Astrocyte (in vitro differentiated cells and primary cell): Measurements from ENCODE around the gene NXPH1. TPM values are rescaled to one million over a fixed set of nuclear protein-coding genes. Genes with fewer than 3 reads are reported as not detected.

Experiments used
- DNase-seq: peaks from one replicate; pipeline ENCODE4 v3.0.0-alpha.2; 2010; ENCODE audit warnings: low read depth
- FAIRE-seq: peaks from 2 replicates; lab custom pipeline; 2011; peaks lifted over from hg19 to GRCh38; lab: Jason Lieb, UNC
- H2AFZ ChIP-seq: 2 replicates; pipeline ENCODE4 v1.6.0; 2012; ENCODE audit warnings: low read depth, low read length, inconsistent platforms
- H3K27ac ChIP-seq: 2 replicates; pipeline ENCODE4 v1.5.1; 2011; ENCODE audit warnings: low read depth, low read length, inconsistent platforms
- H3K27me3 ChIP-seq: 2 replicates; pipeline ENCODE4 v1.6.0; 2011; ENCODE audit warnings: low read length, inconsistent platforms; ENCODE audit not compliant: insufficient read depth
- H3K36me3 ChIP-seq: 2 replicates; pipeline ENCODE4 v1.5.1; 2011; ENCODE audit warnings: low read length, inconsistent platforms; ENCODE audit not compliant: insufficient read depth
- H3K4me1 ChIP-seq: 2 replicates; pipeline ENCODE4 v1.5.1; 2011; ENCODE audit warnings: low read length, inconsistent platforms; ENCODE audit not compliant: insufficient read depth
- H3K4me2 ChIP-seq: 2 replicates; pipeline ENCODE4 v1.6.0; 2012; ENCODE audit warnings: low read length, inconsistent platforms
- H3K4me3 ChIP-seq: 2 replicates; pipeline ENCODE4 v1.5.1; 2011; ENCODE audit warnings: low read depth, mild to moderate bottlenecking, low read length, inconsistent platforms; ENCODE audit not compliant: insufficient read depth
- H3K79me2 ChIP-seq: 2 replicates; pipeline ENCODE4 v1.6.0; 2012; ENCODE audit warnings: mild to moderate bottlenecking, low read length, inconsistent platforms; ENCODE audit not compliant: insufficient read depth
- H3K9ac ChIP-seq: 2 replicates; pipeline ENCODE4 v1.6.0; 2012; ENCODE audit warnings: mild to moderate bottlenecking, low read length, inconsistent platforms
- H3K9me3 ChIP-seq: 2 replicates; pipeline ENCODE4 v1.5.1; 2012; ENCODE audit warnings: low read depth, mild to moderate bottlenecking, low read length, inconsistent platforms; ENCODE audit not compliant: insufficient read depth
- H4K20me1 ChIP-seq: 2 replicates; pipeline ENCODE4 v1.6.0; 2012; ENCODE audit warnings: low read length, inconsistent platforms; ENCODE audit not compliant: insufficient read depth
- H3K27ac Mint-ChIP-seq: one replicate; pipeline ENCODE4 v1.8.0; 2021; ENCODE audit warnings: mild to moderate bottlenecking, mixed read lengths; ENCODE audit not compliant: unreplicated experiment
- H3K27me3 Mint-ChIP-seq: one replicate; pipeline ENCODE4 v1.8.0; 2021; ENCODE audit warnings: low read depth, mixed read lengths; ENCODE audit not compliant: unreplicated experiment
- H3K36me3 Mint-ChIP-seq: one replicate; pipeline ENCODE4 v1.8.0; 2021; ENCODE audit warnings: low read depth, mixed read lengths; ENCODE audit not compliant: unreplicated experiment
- H3K4me1 Mint-ChIP-seq: one replicate; pipeline ENCODE4 v1.8.0; 2021; ENCODE audit warnings: low read depth, mixed read lengths; ENCODE audit not compliant: unreplicated experiment
- H3K4me3 Mint-ChIP-seq: one replicate; pipeline ENCODE4 v1.8.0; 2021; ENCODE audit warnings: mild to moderate bottlenecking, moderate library complexity, mixed read lengths; ENCODE audit not compliant: unreplicated experiment
- H3K9me3 Mint-ChIP-seq: one replicate; pipeline ENCODE4 v1.8.0; 2021; ENCODE audit warnings: mild to moderate bottlenecking, mixed read lengths; ENCODE audit not compliant: unreplicated experiment
- EZH2 ChIP-seq: IDR thresholded peaks from 2 replicates; pipeline ENCODE4 v1.6.1; 2012; ENCODE audit warnings: mild to moderate bottlenecking, low read length, inconsistent platforms; ENCODE audit not compliant: insufficient read depth
- total RNA-seq: library from RNA; stranded (reverse); gene quantifications from 2 replicates; pipeline ENCODE4 v1.2.1, GENCODE V29; 2021
- TF ChIP-seq, protein P1 (sequence below): IDR thresholded peaks from 2 replicates; pipeline ENCODE4 v1.5.1; 2011; ENCODE audit warnings: low read depth, mild to moderate bottlenecking, inconsistent platforms, low read length, moderate library complexity; ENCODE audit not compliant: insufficient read depth

The NXPH1 gene
- total RNA-seq, 1 donor from 2014 or later: 0.16 TPM

DNA sequence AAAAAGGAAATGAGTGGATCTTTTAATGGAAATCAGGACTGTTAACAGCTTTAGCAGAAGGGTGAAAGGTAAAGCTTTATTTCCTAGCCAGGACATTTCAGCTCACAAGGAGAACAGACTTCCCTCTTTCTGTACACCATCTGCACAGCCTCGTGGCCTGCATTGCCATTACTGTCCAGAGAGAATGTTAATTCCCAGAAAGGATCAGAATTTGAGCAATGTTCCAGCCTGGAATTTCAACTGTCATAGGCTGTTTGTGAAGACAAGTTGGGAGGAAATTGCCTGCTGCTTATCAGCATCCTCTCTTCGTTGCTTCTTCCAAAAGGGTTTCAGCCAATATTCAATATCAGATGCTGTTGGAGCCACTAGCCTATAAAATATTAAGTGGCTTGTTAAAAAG lies 22.0 kb downstream of the NXPH1 start:
- no peaks in the 10 kb centered on the region for H3K9me3 Mint-ChIP-seq
- H3K27ac ChIP-seq: no peak overlapping the region
- TF ChIP-seq, protein P1, sequence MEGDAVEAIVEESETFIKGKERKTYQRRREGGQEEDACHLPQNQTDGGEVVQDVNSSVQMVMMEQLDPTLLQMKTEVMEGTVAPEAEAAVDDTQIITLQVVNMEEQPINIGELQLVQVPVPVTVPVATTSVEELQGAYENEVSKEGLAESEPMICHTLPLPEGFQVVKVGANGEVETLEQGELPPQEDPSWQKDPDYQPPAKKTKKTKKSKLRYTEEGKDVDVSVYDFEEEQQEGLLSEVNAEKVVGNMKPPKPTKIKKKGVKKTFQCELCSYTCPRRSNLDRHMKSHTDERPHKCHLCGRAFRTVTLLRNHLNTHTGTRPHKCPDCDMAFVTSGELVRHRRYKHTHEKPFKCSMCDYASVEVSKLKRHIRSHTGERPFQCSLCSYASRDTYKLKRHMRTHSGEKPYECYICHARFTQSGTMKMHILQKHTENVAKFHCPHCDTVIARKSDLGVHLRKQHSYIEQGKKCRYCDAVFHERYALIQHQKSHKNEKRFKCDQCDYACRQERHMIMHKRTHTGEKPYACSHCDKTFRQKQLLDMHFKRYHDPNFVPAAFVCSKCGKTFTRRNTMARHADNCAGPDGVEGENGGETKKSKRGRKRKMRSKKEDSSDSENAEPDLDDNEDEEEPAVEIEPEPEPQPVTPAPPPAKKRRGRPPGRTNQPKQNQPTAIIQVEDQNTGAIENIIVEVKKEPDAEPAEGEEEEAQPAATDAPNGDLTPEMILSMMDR: no peak
- TF ChIP-seq EZH2: no peak
- H3K36me3 ChIP-seq: no peaks in the 10 kb centered on the region
- no peaks in the 10 kb centered on the region for H3K79me2 ChIP-seq
- no peak overlapping the region for H3K9ac ChIP-seq
- peaks cover 2% of the 10 kb centered on the region for H3K27me3 Mint-ChIP-seq
- no peaks in the 10 kb centered on the region for H4K20me1 ChIP-seq
- no peak for DNase-seq
- no peaks in the 10 kb centered on the region for H3K9me3 ChIP-seq
- H3K4me3 ChIP-seq: no peak overlapping the region
- H3K4me2 ChIP-seq: no peak overlapping the region
- H3K4me1 Mint-ChIP-seq: no peaks in the 10 kb centered on the region
- no peaks in the 10 kb centered on the region for H3K4me1 ChIP-seq
- no peak overlapping the region for H2AFZ ChIP-seq
- no peak overlapping the region for H3K4me3 Mint-ChIP-seq
- H3K36me3 Mint-ChIP-seq: no peaks in the 10 kb centered on the region
- H3K27ac Mint-ChIP-seq: no peak overlapping the region
- H3K27me3 ChIP-seq: no peaks in the 10 kb centered on the region
- no peak for FAIRE-seq

DNA sequence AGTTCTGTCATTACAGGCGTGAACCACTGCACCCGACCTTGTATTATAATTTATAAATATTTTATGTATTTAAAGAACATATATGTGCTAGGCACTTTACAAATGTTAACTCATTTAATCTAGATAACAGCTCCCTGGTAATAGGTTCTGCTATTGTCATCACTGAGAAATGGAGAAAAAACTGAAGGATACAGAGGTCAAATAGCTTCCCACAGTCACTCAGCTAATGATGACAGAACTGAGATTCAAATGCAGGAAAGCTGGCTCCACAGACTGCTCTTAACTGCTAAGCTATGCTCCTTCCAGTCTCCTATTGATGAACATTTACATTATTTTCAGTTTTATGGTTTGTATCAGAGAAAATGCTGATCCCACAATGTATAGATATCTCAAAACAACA lies 28.9 kb downstream of the NXPH1 start:
- Mint-ChIP-seq H3K36me3 (no peaks in the 10 kb centered on the region), H3K27ac (no peak overlapping the region), H3K27me3 (no peaks in the 10 kb centered on the region), H3K4me1 (no peaks in the 10 kb centered on the region), H3K4me3 (no peak overlapping the region), H3K9me3 (no peaks in the 10 kb centered on the region)
- no peak overlapping the region for H2AFZ ChIP-seq
- H3K36me3 ChIP-seq: no peaks in the 10 kb centered on the region
- TF ChIP-seq EZH2: no peak
- TF ChIP-seq, protein P1: no peak
- FAIRE-seq (no peak), DNase-seq (no peak)
- no peaks in the 10 kb centered on the region for H3K9me3 ChIP-seq
- H3K79me2 ChIP-seq: no peaks in the 10 kb centered on the region
- H3K27ac ChIP-seq: no peak overlapping the region
- no peaks in the 10 kb centered on the region for H3K27me3 ChIP-seq
- H3K4me2 ChIP-seq: no peak overlapping the region
- no peak overlapping the region for H3K4me3 ChIP-seq
- no peak overlapping the region for H3K9ac ChIP-seq
- H3K4me1 ChIP-seq: no peaks in the 10 kb centered on the region
- H4K20me1 ChIP-seq: no peaks in the 10 kb centered on the region

DNA sequence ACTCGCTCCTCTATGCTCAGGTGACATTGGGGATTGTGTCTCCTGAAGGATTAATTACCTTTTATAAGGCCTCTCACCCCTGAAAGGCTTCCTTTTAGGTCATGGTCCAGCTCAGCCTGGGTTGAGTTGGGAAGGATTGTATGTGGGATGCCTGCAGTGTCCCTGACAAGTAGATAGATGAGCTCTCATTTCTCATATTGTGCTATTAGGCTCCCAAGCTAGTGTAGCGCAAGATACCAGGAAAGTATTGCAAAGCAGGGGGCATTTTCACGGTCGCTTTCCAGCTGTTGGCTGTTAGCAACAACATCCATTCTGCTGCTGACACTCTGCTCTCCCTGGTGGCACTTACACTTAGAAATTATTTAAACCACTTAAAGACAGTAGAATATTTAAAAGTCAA lies 31.9 kb downstream of the NXPH1 start:
- Histone ChIP-seq H3K79me2 (no peaks in the 10 kb centered on the region), H3K9me3 (no peaks in the 10 kb centered on the region), H3K9ac (no peak overlapping the region), H3K4me2 (no peak overlapping the region), H3K4me1 (no peaks in the 10 kb centered on the region), H3K27me3 (no peaks in the 10 kb centered on the region), H2AFZ (no peak overlapping the region), H4K20me1 (no peaks in the 10 kb centered on the region), H3K4me3 (no peak overlapping the region), H3K27ac (no peak overlapping the region), H3K36me3 (no peaks in the 10 kb centered on the region)
- DNase-seq (no peak), FAIRE-seq (no peak)
- Mint-ChIP-seq H3K4me3 (no peak overlapping the region), H3K27ac (no peak overlapping the region), H3K36me3 (no peaks in the 10 kb centered on the region), H3K9me3 (no peaks in the 10 kb centered on the region), H3K27me3 (no peaks in the 10 kb centered on the region), H3K4me1 (no peaks in the 10 kb centered on the region)
- TF ChIP-seq, protein P1: no peak
- TF ChIP-seq EZH2: no peak
